ENCODE results near the gene ZNF835. TPM values are rescaled to one million over a fixed set of nuclear protein-coding genes. Genes with fewer than 3 reads are reported as not detected.

The ZNF835 gene
- total RNA-seq, 1 experiment from 2014 or later, result not detected

- POLR2A ChIA-PET (ENCODE audit: unreplicated experiment), result no interaction called here
- CTCF ChIA-PET, result no interaction called here
- BruUV-seq (replicated peaks), result no TSS peak
- H3K27me3 ChIP-seq (ENCODE audit: insufficient read depth, low read depth), result no peaks in the 10 kb centered on the region
- intact Hi-C loops (cut with micrococcal nuclease; ENCODE audit: unreplicated experiment), result no loop called here
- no peaks in the 10 kb centered on the region; the same call in 1 of the 2 replicates for H3K36me3 ChIP-seq (ENCODE audit: low read depth)
- no peak for DNase-seq
- H3K4me1 ChIP-seq (replicated peaks; ENCODE audit: insufficient read depth), result no peaks in the 10 kb centered on the region
- H2AFZ ChIP-seq, result no peak overlapping the region
- H3K27ac ChIP-seq, result no peak overlapping the region
- no peaks in the 10 kb centered on the region for H3K9me3 ChIP-seq (ENCODE audit: insufficient read depth, low read depth)
- H3K79me2 ChIP-seq (ENCODE audit: low read depth), result no peaks in the 10 kb centered on the region
- H3F3A ChIP-seq (ENCODE audit: insufficient read depth, low read depth), result no peaks in the 10 kb centered on the region
- TF ChIP-seq CTCF (conservative IDR thresholded peaks at IDR 0.05) (no peak), EZH2 (IDR thresholded peaks at IDR 0.05; ENCODE audit: low read depth) (no peak)
- no peaks in the 10 kb centered on the region; the same call in 1 of the 2 replicates for H4K20me1 ChIP-seq (ENCODE audit: insufficient read depth)
- H3K9me2 ChIP-seq (ENCODE audit: insufficient read depth), result no peaks in the 10 kb centered on the region
- H3K4me3 ChIP-seq, result no peak overlapping the region
- no peak overlapping the region for H3K4me2 ChIP-seq
Observed at GRCh38 chr19:56623006-56623405, 48.6 kb downstream of the ZNF835 start.

GRCh38 chr19:56622374-56622773 lies 49.2 kb downstream of the ZNF835 start:
- intact Hi-C loops (cut with micrococcal nuclease; ENCODE audit: unreplicated experiment), result no loop called here
- BruUV-seq (replicated peaks), result no TSS peak
- no peak for TF ChIP-seq CTCF (conservative IDR thresholded peaks at IDR 0.05)
- no peak for TF ChIP-seq EZH2 (IDR thresholded peaks at IDR 0.05; ENCODE audit: low read depth)

GRCh38 chr19:56619121-56619520 lies 52.4 kb downstream of the ZNF835 start:
- Histone ChIP-seq H3K9me3 (ENCODE audit: insufficient read depth, low read depth) (peaks cover 14% of the 10 kb centered on the region), H3F3A (ENCODE audit: insufficient read depth, low read depth) (no peaks in the 10 kb centered on the region), H3K4me2 (no peak overlapping the region), H3K27me3 (ENCODE audit: insufficient read depth, low read depth) (no peaks in the 10 kb centered on the region), H3K4me3 (no peak overlapping the region), H3K9me2 (ENCODE audit: insufficient read depth) (no peaks in the 10 kb centered on the region), H4K20me1 (ENCODE audit: insufficient read depth) (no peaks in the 10 kb centered on the region; the same call in 1 of the 2 replicates), H3K36me3 (ENCODE audit: low read depth) (peaks cover under 1% of the 10 kb centered on the region; the same call in 1 of the 2 replicates), H3K79me2 (ENCODE audit: low read depth) (no peaks in the 10 kb centered on the region), H3K4me1 (replicated peaks; ENCODE audit: insufficient read depth) (no peaks in the 10 kb centered on the region), H3K27ac (no peak overlapping the region), H2AFZ (no peak overlapping the region)
- no peak for DNase-seq
- no TSS peak for BruUV-seq (replicated peaks)
- CTCF ChIA-PET, result no interaction called here
- TF ChIP-seq EZH2 (IDR thresholded peaks at IDR 0.05; ENCODE audit: low read depth) (no peak), CTCF (conservative IDR thresholded peaks at IDR 0.05) (no peak)
- intact Hi-C loops (cut with micrococcal nuclease; ENCODE audit: unreplicated experiment), result no loop called here
- POLR2A ChIA-PET (ENCODE audit: unreplicated experiment), result no interaction called here

More at GRCh38 chr19:56622374-56622773, 49.2 kb downstream of the ZNF835 start:
- Histone ChIP-seq H3K9me2 (ENCODE audit: insufficient read depth) (no peaks in the 10 kb centered on the region), H3K4me3 (no peak overlapping the region), H3K4me2 (no peak overlapping the region), H3K4me1 (replicated peaks; ENCODE audit: insufficient read depth) (no peaks in the 10 kb centered on the region), H2AFZ (no peak overlapping the region), H3K36me3 (ENCODE audit: low read depth) (no peaks in the 10 kb centered on the region; the same call in 1 of the 2 replicates), H3K9me3 (ENCODE audit: insufficient read depth, low read depth) (no peaks in the 10 kb centered on the region), H3K79me2 (ENCODE audit: low read depth) (no peaks in the 10 kb centered on the region), H3K27ac (no peak overlapping the region), H3K27me3 (ENCODE audit: insufficient read depth, low read depth) (no peaks in the 10 kb centered on the region), H3F3A (ENCODE audit: insufficient read depth, low read depth) (no peaks in the 10 kb centered on the region), H4K20me1 (ENCODE audit: insufficient read depth) (no peaks in the 10 kb centered on the region; the same call in 1 of the 2 replicates)
- CTCF ChIA-PET, result no interaction called here
- DNase-seq, result no peak
- POLR2A ChIA-PET (ENCODE audit: unreplicated experiment), result no interaction called here

Measured in PC-9 (cell line).